Astrocyte of the hippocampus (primary cell): ENCODE data around the gene MEIOB.
A peak's percentile ranks its signal among the peaks of the same experiment; 100 is the strongest.
"Not testable (repeated sequence)": the region's sequence is repeated elsewhere in the genome, so short reads cannot be mapped to it uniquely, and the experiment has no call there.

ENCODE experiments used
- DNase-seq: peaks from one replicate; pipeline ENCODE4 v3.0.0; 2011; ENCODE audit warnings: low read depth, low spot score

The MEIOB gene

DNA sequence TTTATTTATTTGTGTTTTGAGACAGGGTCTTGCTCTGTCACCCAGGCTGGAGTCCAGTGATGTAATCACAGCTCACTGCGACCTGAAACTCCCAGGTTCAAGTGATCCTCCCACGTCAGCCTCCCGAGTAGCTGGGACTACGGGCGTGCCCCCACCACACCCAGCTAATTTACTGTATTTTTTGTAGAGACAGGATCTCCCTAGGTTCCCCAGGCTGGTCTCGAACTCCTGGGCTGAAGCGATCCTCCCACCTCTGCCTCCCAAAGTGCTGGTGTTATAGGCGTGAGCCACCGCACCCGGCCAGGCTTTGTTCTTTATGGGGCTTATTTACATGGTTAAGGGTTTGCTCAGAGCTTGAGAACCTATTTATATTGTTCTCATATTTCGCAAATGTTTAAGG lies 5.8 kb upstream of the MEIOB start:
- DNase-seq, result no peak

DNA sequence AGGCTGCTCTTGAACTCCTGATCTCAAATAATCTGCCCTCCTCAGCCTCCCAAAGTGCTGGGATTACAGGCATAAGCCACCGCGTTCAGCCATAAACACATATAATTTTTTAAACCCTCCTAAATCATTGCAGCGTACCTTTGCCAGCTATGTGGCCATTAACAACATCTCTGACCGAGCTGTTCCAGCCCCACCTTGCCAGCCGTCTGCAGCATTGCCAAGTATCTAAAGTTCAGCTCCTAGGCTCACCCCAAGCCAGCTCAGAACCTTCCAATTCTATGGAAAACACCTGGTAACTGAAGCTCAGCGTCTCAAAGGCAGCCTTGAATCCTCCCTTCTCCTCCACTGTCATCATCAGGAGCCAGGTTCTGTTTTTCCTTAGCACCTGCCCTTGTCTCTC lies 5.1 kb upstream of the MEIOB start:
- DNase-seq, result no peak

DNA sequence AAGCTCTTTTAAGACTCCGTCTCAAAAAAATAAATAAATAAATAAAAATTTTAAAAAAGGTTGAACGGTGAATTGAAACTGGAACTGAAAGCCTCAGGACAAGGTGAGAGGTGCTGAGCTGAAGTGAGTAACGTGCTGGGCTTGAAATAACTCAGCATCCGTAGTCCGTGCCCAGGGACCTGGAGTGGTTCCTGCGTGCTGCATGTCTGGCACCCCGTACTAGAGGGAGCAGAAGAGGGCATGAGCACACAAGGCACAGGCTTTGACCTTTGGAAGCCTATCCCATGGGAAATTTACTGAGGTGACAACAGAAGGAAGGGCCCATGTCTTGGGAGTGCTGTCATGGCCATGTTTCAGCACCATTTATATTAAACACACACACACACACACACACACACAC lies 4.5 kb upstream of the MEIOB start:
- no peak for DNase-seq

DNA sequence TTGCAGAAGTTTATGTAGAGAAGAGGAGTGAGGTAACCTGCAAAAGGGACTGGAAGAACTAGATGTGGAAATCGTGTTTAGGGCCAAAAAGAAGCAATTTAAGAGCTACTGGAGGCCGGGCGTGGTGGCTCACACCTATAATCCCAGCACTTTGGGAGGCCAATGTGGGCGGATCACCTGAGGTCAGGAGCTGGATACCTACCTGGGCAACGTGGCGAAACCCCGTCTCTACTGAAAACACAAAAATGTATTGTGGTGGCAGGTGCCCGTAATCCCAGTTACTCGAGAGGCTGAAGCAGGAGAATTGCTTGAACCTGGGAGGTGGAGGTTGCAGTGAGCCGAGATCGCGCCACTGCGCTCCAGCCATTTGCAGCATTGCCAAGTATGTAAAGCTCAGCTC lies 4.1 kb upstream of the MEIOB start:
- DNase-seq, result not testable (repeated sequence)

DNA sequence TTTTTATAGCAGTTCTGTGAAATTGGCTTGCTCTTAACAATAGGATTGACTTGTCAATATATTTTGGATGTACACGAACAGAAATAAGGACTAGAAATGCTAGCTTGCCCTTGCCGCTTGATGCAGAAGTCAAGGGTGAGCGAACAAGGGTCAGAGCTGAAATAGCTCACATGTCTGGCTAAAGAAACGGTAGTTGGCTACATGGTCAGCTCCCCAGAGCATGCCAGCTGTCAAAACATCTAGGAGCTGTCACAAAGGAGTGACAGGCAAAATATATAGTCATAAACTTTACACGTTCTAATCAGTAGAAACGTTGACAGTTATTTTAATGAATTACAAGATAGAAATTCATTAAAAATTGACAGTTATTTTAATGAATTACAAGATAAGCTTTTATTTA lies 2.9 kb upstream of the MEIOB start:
- DNase-seq, result no peak

DNA sequence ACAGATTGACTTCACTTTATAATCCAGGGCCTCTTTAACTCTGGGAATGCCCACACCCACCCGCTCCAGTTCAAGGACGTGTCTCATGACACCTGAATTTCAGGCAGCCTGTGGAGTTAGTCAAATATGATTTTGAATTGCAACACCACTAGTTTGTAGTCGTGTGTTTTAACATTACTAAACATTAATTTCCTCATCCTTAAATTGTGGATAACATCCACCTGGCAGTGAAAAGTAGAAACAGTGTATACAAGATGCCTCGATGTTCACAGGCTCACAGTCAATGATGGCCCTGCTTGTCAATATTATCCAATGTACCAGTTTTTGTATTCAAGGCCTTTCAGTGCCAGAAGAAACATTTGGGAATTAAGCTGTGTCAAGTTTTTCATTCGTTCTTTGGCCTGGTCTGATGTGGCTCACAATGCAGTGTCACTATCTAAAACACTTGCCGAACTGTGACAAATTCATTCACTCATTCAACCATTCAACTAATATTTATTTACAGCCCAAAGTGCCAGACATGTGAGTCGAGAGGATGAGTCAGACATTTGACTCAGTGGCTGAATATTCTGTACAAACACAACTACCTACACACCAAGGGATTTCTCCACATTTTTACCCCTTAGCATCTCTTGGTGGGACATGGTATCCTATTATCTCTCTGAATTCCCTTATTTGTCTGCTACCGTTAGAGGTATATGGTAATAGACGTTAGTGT lies 1.4 kb downstream of the MEIOB start:
- peak; percentile 76 for DNase-seq

DNA sequence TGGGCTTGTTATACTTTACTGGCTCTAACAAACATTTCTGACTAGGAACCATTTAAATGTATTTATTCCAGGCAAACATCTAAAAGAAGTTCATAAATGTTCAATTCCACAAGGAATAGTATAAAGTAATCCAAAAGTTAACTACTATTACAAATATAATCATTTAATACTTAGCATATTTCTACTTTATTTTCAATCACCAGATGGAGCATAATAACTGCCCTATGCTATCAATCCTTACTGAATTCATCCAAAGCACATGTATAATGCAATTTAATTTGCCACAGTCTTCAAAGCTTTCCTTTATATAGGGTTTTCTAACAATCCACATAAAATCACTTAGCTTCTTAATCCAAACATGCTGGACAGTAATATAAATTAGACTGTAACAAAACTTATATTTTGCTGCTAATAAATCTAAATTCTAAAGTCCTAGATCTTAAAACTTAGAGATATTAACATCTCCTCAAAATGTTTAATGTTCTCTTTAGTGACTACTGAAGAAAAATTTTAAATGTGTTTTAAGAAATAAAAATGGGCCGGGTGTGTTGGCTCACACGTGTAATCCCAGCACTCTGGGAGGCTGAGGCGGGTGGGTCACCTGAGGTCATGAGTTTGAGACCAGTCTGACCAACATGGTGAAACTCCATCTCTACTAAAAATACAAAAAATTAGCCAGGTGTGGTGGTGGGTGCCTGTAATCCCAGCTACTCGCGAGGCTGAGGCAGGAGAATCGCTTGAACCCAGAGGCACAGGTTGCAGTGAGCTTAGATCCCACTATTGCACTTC lies 5.9 kb downstream of the MEIOB start:
- no peak for DNase-seq

DNA sequence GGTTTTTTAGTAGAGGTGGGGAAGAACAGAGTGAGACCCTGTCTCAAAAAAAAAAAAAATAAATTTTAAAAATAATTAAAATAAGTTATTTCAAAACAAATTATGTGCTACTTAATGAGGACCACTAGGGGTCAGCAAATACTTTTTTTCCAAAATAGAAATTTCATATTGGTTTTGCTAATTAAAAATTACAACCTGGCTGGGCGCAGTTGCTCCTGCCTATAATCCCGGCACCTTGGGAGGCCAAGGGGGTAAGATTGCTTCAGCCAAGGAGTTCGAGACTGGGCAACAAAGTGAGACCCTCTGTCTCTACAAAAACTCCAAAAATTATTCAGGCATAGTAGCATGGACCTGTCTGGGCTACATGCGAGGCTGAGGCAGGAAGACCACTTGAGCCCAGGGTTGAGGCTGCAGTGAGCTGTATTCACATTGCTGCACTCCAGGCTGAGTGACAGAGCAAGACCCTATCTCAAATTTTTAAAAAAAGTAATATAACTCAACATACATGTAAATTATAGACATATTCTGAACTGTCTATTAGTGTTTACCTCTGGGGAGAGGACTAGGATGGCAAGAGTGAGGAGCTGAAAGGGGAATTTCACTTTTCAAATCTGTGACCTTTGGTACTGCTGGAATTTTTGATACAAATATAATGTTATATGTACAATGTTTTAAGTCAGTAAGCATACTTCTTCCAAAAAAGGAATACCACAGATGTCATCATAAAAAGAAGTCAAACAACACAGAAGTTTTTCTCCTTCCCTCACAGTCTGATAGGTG lies 8.1 kb downstream of the MEIOB start:
- peak; percentile 48 for DNase-seq

DNA sequence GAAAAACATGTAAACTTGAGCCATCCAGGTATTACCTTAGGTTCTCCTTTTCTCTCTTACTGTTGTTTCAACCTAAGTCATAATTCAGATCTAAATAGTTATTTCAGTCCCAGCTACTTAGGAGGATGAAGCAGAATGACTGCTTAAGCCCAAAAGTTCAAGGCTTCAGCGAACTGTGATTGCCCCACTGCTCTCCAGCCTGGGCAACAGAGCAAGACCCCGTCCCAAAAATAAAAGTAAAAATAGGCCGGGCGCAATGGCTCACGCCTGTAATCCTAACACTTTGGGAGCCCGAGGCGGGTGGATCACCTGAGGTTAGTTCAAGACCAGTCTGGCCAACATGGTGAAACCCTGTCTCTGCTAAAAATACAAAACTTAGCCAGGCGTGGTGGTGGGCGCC lies 9.6 kb downstream of the MEIOB start:
- DNase-seq, result no peak

DNA sequence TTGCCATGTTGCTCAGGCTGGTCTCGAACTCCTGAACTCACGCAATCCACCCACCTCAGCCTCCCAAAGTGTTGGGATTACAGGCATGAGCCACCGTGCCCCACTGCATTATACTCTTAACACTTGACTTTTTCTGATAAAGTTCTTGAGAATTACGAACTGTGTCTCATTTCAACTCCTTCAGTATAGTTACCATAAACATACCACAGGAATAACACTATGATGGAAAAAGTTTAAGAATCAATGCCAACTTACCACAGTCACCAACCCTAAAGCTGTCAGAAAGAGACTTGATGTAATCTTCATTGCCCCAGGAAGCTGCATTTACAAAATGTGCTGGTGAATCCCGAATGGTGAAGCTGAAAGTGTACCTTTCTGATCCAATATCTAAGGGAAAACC lies 10.2 kb downstream of the MEIOB start:
- no peak for DNase-seq

DNA sequence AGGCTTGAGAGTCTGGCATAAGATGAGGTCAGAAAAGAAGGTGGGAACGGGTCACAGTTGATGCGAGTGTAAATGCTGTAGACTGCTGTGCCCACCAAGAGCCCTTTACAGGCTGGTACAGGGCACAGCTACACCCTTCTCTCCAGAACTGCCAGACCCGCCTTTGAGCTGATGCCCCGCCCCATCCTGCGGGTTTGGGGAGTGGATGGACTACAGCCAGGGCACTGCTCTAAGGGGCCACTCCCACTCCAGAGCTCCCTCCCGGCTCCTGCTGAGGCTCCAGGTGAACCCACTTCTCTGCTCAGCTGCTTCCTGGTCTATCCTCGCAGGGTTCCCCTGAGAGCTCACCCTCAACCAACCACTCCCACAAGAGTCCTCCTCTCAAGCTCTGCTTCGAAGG lies 12.3 kb downstream of the MEIOB start:
- DNase-seq, result no peak

DNA sequence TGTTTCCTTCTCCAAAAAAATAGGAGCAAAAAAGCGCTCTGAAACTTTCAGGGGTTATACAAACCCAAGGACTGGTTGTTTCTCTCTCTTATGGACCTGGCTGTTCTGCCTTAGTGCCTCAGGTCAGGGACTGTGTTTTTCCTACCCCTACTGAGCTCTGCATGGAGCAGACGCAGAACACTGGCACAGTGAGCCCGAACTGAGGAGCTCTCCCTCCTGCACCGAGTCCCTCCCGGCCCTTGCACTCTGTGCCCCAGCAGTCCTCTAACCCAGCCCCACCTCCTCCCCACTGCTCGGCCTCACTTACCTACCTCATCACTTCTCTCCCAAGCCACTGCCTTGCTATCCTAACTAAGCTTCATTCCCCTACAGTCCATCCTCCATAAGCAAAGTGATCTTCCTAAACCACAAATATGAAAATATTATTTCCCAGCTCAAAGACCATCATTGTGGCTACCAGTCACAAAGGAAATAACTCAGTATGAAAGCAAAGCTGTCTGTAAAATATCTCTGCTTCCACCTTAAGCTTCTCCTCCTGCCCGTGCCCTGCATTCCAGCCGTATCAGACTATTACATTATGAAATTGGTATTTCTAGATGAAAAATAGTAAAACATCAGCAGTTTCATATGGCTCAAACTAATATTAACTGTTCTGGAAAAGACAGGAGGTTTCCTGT lies 13.6 kb downstream of the MEIOB start:
- DNase-seq, result peak; percentile 6

DNA sequence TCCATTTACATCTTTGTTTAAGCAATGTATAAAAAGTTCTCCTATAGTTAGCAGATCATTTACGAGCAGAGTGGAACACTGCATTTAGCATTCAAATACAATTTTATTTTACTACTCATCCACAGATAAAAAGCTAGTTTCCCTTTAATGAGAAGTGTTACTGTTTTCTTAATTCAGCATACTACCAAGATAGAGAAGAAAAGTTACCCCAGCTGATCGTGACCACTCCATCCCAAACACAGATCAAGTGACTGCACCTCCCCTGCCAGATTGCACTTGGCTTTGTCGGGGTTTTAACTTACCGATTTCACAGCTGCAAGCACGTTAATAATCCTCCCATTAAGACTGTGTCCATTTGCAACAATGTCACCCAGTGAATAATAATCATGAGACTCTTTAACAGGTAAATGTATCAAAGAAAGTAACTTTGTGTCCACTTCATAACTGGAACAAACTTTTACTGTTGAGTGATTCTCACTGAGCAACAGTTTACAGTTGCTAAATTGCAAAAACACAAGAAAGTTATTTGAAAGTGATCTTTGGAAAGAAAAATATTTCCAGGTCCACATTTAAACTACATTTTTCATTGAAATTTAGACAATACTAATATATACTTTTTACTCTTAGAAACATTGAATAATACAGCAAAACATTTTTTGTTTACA lies 14.4 kb downstream of the MEIOB start:
- DNase-seq, result no peak

DNA sequence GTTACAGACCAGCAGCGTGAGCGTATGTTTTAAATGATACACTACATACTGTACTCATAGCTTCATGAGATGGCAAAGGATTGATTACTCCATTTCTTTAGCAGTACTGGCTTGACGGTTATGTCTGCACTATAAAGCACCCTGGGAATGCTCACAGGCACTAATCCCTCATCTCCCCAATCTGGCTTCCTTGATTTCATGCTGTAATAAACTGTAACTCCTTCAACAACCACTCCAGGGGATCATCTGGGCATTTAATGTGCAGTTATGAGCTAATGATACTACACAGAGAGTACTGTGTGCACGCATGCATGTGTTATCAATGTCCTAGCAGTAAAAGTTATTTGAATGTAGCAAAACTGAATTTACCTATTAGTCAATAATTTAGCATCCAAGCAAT lies 20.2 kb downstream of the MEIOB start:
- no peak for DNase-seq

DNA sequence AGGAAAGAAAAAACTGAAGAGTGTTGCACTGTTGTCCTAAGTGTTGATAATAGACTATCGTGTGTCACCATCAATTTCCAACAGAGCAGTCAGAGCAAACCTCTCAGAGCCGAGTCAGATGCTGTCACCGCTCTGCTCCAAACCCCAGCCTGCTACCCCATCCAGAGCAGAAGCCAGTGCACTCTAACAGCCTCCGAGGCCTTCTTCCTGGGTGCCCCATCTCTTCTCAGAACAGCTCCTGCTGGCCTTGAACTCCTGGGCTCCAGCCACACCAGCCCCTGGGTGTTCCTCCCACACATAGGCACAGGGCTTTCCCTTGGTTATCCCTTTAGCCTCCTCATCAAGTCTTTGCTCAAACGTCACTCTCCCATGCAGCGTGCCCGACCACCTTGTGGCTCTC lies 21.0 kb downstream of the MEIOB start:
- DNase-seq, result no peak

DNA sequence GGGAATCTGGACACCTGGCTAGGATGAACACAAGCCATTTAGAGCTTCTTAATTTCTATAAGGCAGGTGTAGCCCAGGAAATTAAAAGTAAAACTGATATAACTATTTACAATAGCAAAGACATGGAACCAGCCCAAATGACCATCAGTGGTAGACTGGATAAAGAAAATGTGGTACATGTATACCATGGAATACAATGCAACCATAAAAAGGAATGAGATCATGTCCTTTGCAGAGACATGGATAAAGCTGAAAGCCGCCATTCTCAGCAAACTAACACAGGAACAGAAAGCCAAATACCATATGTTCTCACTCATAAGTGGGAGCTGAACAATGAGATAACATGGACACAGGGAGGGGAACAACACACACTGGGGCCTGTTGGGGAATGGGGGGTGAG lies 25.5 kb downstream of the MEIOB start:
- DNase-seq, result no peak

DNA sequence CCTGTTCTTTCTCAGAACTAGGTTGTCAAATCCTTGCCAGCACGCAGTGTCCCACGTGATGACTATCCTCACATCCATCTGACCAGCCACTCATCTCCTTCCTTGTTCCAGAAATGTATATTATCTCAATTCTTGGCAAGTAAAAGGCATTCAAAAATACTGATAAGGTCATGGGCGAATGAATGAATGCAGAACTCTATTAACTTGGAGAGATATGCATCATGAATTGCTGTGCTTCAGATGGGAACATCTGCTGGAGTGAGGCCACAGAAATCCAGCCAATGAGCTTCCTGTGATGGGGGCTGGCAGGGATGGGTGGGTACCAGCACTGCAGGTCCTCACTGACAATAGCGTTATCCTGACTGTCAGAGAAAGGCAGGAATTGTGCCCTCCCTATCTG lies 26.0 kb downstream of the MEIOB start:
- DNase-seq, result no peak

DNA sequence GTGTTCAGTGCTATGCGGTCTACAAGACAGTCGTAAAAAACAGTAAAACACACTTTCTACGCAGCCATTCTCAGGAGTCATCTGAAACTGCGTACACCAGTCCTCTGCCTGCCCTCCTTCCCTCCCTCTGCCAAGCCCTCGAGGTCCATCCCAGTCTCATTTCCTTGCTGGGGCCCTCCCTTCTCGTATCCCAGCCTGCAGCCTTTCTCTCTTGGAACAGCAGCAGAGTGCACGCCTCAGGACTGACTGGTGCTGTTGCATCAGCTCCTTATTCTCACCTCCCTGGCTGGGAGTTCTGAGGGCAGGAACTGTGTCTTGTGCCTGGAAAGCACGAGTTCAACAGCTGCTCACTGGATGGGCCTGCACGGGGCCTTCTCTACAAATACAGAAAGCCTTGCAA lies 32.4 kb downstream of the MEIOB start:
- DNase-seq, result no peak

DNA sequence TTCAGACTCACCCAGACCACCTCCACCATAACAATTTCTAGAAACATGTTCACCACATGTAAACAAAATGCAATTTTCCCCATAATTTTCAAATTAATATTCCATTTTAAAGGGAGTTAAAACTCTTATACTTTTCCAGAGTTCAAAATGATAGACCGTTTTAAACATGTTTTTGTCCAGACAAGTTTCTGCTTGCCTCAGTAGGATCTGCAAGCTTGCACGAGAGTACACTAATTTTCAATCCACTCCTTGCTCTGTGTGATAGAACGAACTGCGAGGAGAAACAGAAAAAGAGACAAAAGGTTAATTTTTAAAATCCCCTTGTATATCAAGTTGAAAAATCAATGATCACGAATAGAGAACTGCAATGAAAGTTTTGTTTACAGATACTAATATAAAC lies 37.9 kb downstream of the MEIOB start:
- DNase-seq, result no peak

DNA sequence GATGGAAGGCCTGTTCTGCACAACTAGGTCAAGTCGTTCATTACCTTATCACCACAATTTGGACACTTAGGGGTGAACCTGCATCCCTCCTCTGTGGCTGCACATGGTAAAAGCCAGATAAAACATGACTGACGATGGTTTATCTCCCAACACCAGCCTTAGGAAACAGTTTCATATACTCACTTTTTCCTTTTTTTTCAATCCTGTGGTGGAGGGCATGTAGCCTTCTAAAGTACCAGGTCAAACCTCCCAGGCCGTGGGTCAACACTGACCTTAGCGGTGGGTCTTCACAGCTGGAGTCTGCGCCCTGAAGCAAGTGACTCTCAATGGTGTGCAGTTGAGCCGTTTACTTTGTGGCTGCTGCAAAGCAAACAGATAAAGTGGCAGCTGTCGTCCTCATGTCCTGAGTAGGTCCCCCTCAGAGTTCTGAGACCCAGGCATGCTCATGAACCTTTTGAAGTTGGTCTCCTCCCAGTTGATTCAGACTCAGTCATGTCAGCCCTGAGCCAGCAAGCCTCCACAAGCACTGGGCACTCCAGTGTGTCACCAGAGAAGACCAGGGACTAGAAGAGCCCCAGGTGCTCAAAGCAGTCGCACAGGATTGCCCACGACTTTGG lies 39.0 kb downstream of the MEIOB start:
- DNase-seq, result no peak
